GM10248 (cell line): ENCODE data around the gene RNF182.

Experiments
- CTCF ChIA-PET: fragments of 300-600 bp; sonication (Branson Sonifier 250); formaldehyde crosslinking; extraction: SDS; loops from one replicate; lab custom pipeline; 2021; ENCODE audit warnings: antibody characterized with exemption; lab: Yijun Ruan, JAX
- POLR2A ChIA-PET: fragments of 350-650 bp; sonication (Branson Sonifier 250); formaldehyde crosslinking; extraction: SDS; loops from one replicate; lab custom pipeline; 2020; ENCODE audit warnings: antibody characterized with exemption; lab: Yijun Ruan, JAX
- DNase-seq: peaks from one replicate; pipeline ENCODE4 v3.0.0; 2012; ENCODE audit errors: extremely low spot score
- CTCF ChIP-seq: IDR thresholded peaks from 2 replicates; pipeline ENCODE4 v1.5.1; 2012; ENCODE audit warnings: mild to moderate bottlenecking, low read depth; ENCODE audit errors: extremely low read depth, missing control alignments, control extremely low read depth

The RNF182 gene

GRCh38 chr6:13886949-13887348 lies 37.8 kb upstream of the RNF182 start:
- POLR2A ChIA-PET, result no interaction called here
- no peak for DNase-seq
- no peak for TF ChIP-seq CTCF
- CTCF ChIA-PET, result interaction anchor here (0.8 to 3.1 kb wide), 5 partner anchors 13 to 180 kb away, joined by 3 to 14 read pairs (median 4); no protein-coding TSS in a partner anchor

GRCh38 chr6:13892017-13892645 lies 32.6 kb upstream of the RNF182 start:
- no peak for TF ChIP-seq CTCF
- POLR2A ChIA-PET, result no interaction called here
- no peak for DNase-seq
- CTCF ChIA-PET, result interaction anchor here (0.8 to 2.1 kb wide), 5 partner anchors 16 to 175 kb away, joined by 3 to 9 read pairs (median 3); no protein-coding TSS in a partner anchor

- CTCF ChIA-PET, result interaction anchor here (0.8 to 2.2 kb wide), 3 partner anchors 108 to 242 kb away, joined by 3 to 6 read pairs (median 4); no protein-coding TSS in a partner anchor
- TF ChIP-seq CTCF, result no peak
- no peak for DNase-seq
- POLR2A ChIA-PET, result no interaction called here
These were observed 21.8 kb upstream of the RNF182 start for GRCh38 chr6:13902922-13903321.

- ChIA-PET CTCF (interaction anchor here (0.8 to 2.2 kb wide), 4 partner anchors 17 to 242 kb away, joined by 3 to 6 read pairs (median 4); no protein-coding TSS in a partner anchor), POLR2A (no interaction called here)
- no peak for TF ChIP-seq CTCF
- no peak for DNase-seq
These were observed 21.4 kb upstream of the RNF182 start for GRCh38 chr6:13903364-13903763.

GRCh38 chr6:13907001-13907350 lies 17.8 kb upstream of the RNF182 start:
- ChIA-PET CTCF (interaction anchor here (1.9 to 10.2 kb wide), 3 partner anchors 34 to 159 kb away, joined by 4 to 109 read pairs (median 49); no protein-coding TSS in a partner anchor), POLR2A (no interaction called here)
- DNase-seq, result no peak
- no peak for TF ChIP-seq CTCF

GRCh38 chr6:13907614-13908215 lies 17.0 kb upstream of the RNF182 start:
- ChIA-PET CTCF (interaction anchor here (0.8 to 10.2 kb wide), 21 partner anchors 8 to 402 kb away, joined by 3 to 109 read pairs (median 5); no protein-coding TSS in a partner anchor), POLR2A (no interaction called here)
- TF ChIP-seq CTCF, result no peak
- DNase-seq, result no peak
